HCT116 (cell line): ENCODE measurements around the gene SMARCA4. TPM values are rescaled to one million over a fixed set of nuclear protein-coding genes. Genes with fewer than 3 reads are reported as not detected.

ENCODE experiments used
- ATAC-seq: fragments of 200-7000 bp; cut with Tn5 transposase; 2 replicates; pipeline ENCODE4 v1.9.1; 2020; ENCODE audit warnings: mild to moderate bottlenecking, moderate library complexity
- BruUV-seq: library from RNA; stranded (reverse); fragments of 400-500 nt; replicated peaks from 2 replicates; lab custom pipeline; 2021; lab: Mats Ljungman, UMichigan
- CTCF ChIA-PET: fragments of 300-600 bp; sonication (Branson Sonifier 250); formaldehyde crosslinking; loops from one replicate; lab custom pipeline; 2021; ENCODE audit warnings: antibody characterized with exemption; lab: Charles Lee
- POLR2A ChIA-PET: fragments of 300-600, 350-600 bp; sonication (Branson Sonifier 250); formaldehyde crosslinking; loops from one replicate; lab custom pipeline; 2021; ENCODE audit warnings: antibody characterized with exemption; lab: Charles Lee
- RAD21 ChIA-PET, 2 experiments: fragments of 300-600 bp; sonication (Branson Sonifier 250); formaldehyde crosslinking; loops; one replicate each; lab custom pipeline; 2023; ENCODE audit warnings: low total read pairs in 2 of 2; ENCODE audit not compliant: uncharacterized antibody in 2 of 2, unreplicated experiment in 2 of 2, low non-redundant PET in 1 of 2; lab: Charles Lee
- DNase-seq: peaks from one replicate; pipeline ENCODE4 v3.0.0-alpha.2; 2010; ENCODE audit warnings: low read depth, low spot score
- H2AFZ ChIP-seq: fragments of 200-600 bp; shearing (Covaris generic), sonication (generic); 2 replicates; pipeline ENCODE4 v1.6.1; 2017; ENCODE audit warnings: low read depth, mixed run types, mixed read lengths, antibody characterized with exemption, low read length; ENCODE audit not compliant: poor library complexity, severe bottlenecking
- H3K27ac ChIP-seq: 2 replicates; pipeline ENCODE4 v1.5.1; 2012; ENCODE audit warnings: low read depth, low read length
- H3K27me3 ChIP-seq: fragments of 200-600 bp; sonication (generic); 2 replicates; pipeline ENCODE4 v1.6.1; 2016; ENCODE audit warnings: mixed run types, low read length, mixed read lengths; ENCODE audit not compliant: insufficient read depth
- H3K36me3 ChIP-seq, 2 experiments: fragments of 200-500 bp in 1 of 2; fragments of 200-600 bp in 1 of 2; sonication (Bioruptor generic) in 1 of 2; sonication (generic) in 1 of 2; 2 replicates each; pipeline versions ENCODE4 v1.5.1 to v1.6.1; 2014 to 2016; ENCODE audit warnings: low read length in 2 of 2, inconsistent platforms in 1 of 2, mixed read lengths in 1 of 2, mixed run types in 1 of 2; ENCODE audit not compliant: insufficient read depth in 2 of 2, control insufficient read depth in 1 of 2
- H3K4me1 ChIP-seq, 2 experiments: fragments of 200-600 bp in 1 of 2; sonication (generic) in 1 of 2; 2 replicates each; pipeline versions ENCODE4 v1.5.1 to v1.6.1; 2012 to 2017; ENCODE audit warnings: low read length in 2 of 2, inconsistent platforms in 1 of 2, mild to moderate bottlenecking in 1 of 2, mixed read lengths in 1 of 2, mixed run types in 1 of 2, moderate library complexity in 1 of 2; ENCODE audit not compliant: insufficient read depth in 2 of 2, control insufficient read depth in 1 of 2
- H3K4me2 ChIP-seq: fragments of 200-600 bp; sonication (generic); 2 replicates; pipeline ENCODE4 v1.6.1; 2017; ENCODE audit warnings: mixed run types, low read length, mixed read lengths
- H3K4me3 ChIP-seq, 2 experiments: fragments of 200-600 bp in 1 of 2; sonication (generic) in 1 of 2; replicated peaks in 1 of 2; 2 replicates each; pipeline ENCODE4 v1.5.1; 2011 to 2016; ENCODE audit warnings: low read length in 2 of 2, control low read depth in 1 of 2, low read depth in 1 of 2, mild to moderate bottlenecking in 1 of 2, mixed read lengths in 1 of 2, mixed run types in 1 of 2
- H3K79me2 ChIP-seq: fragments of 200-600 bp; sonication (generic); 2 replicates; pipeline ENCODE4 v1.6.1; 2017; ENCODE audit warnings: mild to moderate bottlenecking, mixed run types, low read length, moderate library complexity, mixed read lengths; ENCODE audit not compliant: insufficient read depth
- H3K9ac ChIP-seq: fragments of 200-600 bp; sonication (generic); 2 replicates; pipeline ENCODE4 v1.6.1; 2016; ENCODE audit warnings: low read length, mixed read lengths
- H3K9me2 ChIP-seq: fragments of 200-600 bp; sonication (generic), shearing (Covaris generic); 2 replicates; pipeline ENCODE4 v1.6.1; 2017; ENCODE audit warnings: mixed run types, mild to moderate bottlenecking, moderate library complexity; ENCODE audit not compliant: insufficient read depth
- H3K9me3 ChIP-seq, 2 experiments: fragments of 200-500 bp in 1 of 2; fragments of 200-600 bp in 1 of 2; sonication (Bioruptor generic) in 1 of 2; sonication (generic) in 1 of 2; 2 replicates each; pipeline ENCODE4 v1.6.1; 2014 to 2017; ENCODE audit warnings: low read length in 2 of 2, mixed read lengths in 2 of 2, inconsistent platforms in 1 of 2, low read depth in 1 of 2, mild to moderate bottlenecking in 1 of 2, mixed run types in 1 of 2, moderate library complexity in 1 of 2; ENCODE audit not compliant: control insufficient read depth in 1 of 2, insufficient read depth in 1 of 2
- H4K20me1 ChIP-seq: fragments of 200-600 bp; sonication (generic), shearing (Covaris generic); 2 replicates; pipeline ENCODE4 v1.6.1; 2017; ENCODE audit warnings: mixed run types, mild to moderate bottlenecking, moderate library complexity; ENCODE audit not compliant: insufficient read depth
- ATF3 ChIP-seq: IDR thresholded peaks from 2 replicates; pipeline ENCODE4 v1.6.1; 2012
- CBX3 ChIP-seq: IDR thresholded peaks from 2 replicates; pipeline ENCODE4 v1.6.1; 2012; ENCODE audit warnings: low read depth
- CEBPB ChIP-seq: IDR thresholded peaks from 2 replicates; pipeline ENCODE4 v1.6.1; 2012; ENCODE audit warnings: low read depth
- CTCF ChIP-seq, 3 experiments: fragments of 200-600 bp in 1 of 3; sonication (generic) in 1 of 3; IDR thresholded peaks in 2 of 3; conservative IDR thresholded peaks in 1 of 3; 2 replicates each; pipeline ENCODE4 v1.5.1; 2012 to 2017; ENCODE audit warnings: low read depth in 2 of 3, low read length in 2 of 3, antibody characterized with exemption in 1 of 3, borderline replicate concordance in 1 of 3, control low read depth in 1 of 3, mild to moderate bottlenecking in 1 of 3, mixed read lengths in 1 of 3, mixed run types in 1 of 3, moderate library complexity in 1 of 3; ENCODE audit not compliant: insufficient read depth in 1 of 3
- EZH2 ChIP-seq: fragments of 200-600 bp; sonication (generic); IDR thresholded peaks from 2 replicates; pipeline ENCODE4 v1.6.1; 2017; ENCODE audit warnings: antibody characterized with exemption, mixed run types
- FOSL1 ChIP-seq: IDR thresholded peaks from 2 replicates; pipeline ENCODE4 v1.6.1; 2012; ENCODE audit warnings: low read depth
- JUND ChIP-seq: IDR thresholded peaks from 2 replicates; pipeline ENCODE4 v1.6.1; 2012
- MAX ChIP-seq: IDR thresholded peaks from 2 replicates; pipeline ENCODE4 v1.6.1; 2012
- POLR2A ChIP-seq: IDR thresholded peaks from 2 replicates; pipeline ENCODE4 v1.7.0; 2011; ENCODE audit warnings: borderline replicate concordance; ENCODE audit not compliant: insufficient read depth, insufficient read length; ENCODE audit errors: extremely low read depth
- POLR2AphosphoS5 ChIP-seq: IDR thresholded peaks from 2 replicates; pipeline ENCODE4 v1.6.1; 2011; ENCODE audit warnings: mild to moderate bottlenecking, low read depth, low read length, moderate library complexity
- RAD21 ChIP-seq: IDR thresholded peaks from 2 replicates; pipeline ENCODE4 v1.6.1; 2012; ENCODE audit warnings: low read depth, mild to moderate bottlenecking
- SIN3A ChIP-seq: IDR thresholded peaks from 2 replicates; pipeline ENCODE4 v1.6.1; 2012; ENCODE audit warnings: low read depth
- SP1 ChIP-seq: IDR thresholded peaks from 2 replicates; pipeline ENCODE4 v1.6.1; 2012; ENCODE audit warnings: low read depth
- TCF7L2 ChIP-seq: IDR thresholded peaks from 2 replicates; pipeline ENCODE4 v1.7.0; 2011; ENCODE audit warnings: borderline replicate concordance, inconsistent platforms; ENCODE audit not compliant: insufficient read depth, insufficient read length; ENCODE audit errors: extremely low read depth
- YY1 ChIP-seq: IDR thresholded peaks from 2 replicates; pipeline ENCODE4 v1.6.1; 2011; ENCODE audit warnings: low read length, low read depth, moderate library complexity, mild to moderate bottlenecking; ENCODE audit not compliant: insufficient replicate concordance; ENCODE audit errors: extremely low read depth
- ZFX ChIP-seq: fragments of 450-650 bp; IDR thresholded peaks from 2 replicates; pipeline ENCODE4 v1.6.1; 2017
- ZNF274 ChIP-seq: fragments of 200-500 bp; sonication (Bioruptor generic); IDR thresholded peaks from 2 replicates; pipeline ENCODE4 v1.6.1; 2014; ENCODE audit warnings: mild to moderate bottlenecking, low read depth, low read length, inconsistent platforms
- intact Hi-C: fragments of 100-400 bp; cut with micrococcal nuclease; formaldehyde crosslinking; loops from 2 replicates; pipeline ENCODE4 v1.10.0; 2022
- total RNA-seq: library from RNA; stranded (reverse); gene quantifications from one replicate; pipeline ENCODE4 v1.2.1, GENCODE V29; 2021; ENCODE audit not compliant: unreplicated experiment

The SMARCA4 gene
- total RNA-seq, 1 experiment from 2014 or later: 116 TPM

GRCh38 chr19:10964903-10965302 is 4.1 kb downstream of the SMARCA4 start:
- RAD21 ChIA-PET: no interaction called here
- ATAC-seq: no peak
- H3K9me2 ChIP-seq: no peaks in the 10 kb centered on the region
- no peaks in the 10 kb centered on the region for H3K27me3 ChIP-seq
- H3K4me3 ChIP-seq: no peak overlapping the region
- H3K27ac ChIP-seq: no peak overlapping the region
- no peak overlapping the region for H3K9ac ChIP-seq
- H3K4me1 ChIP-seq: peaks cover 25 to 44% of the 10 kb centered on the region in 2 experiments
- no peaks in the 10 kb centered on the region for H3K9me3 ChIP-seq
- TF ChIP-seq CTCF (IDR thresholded peaks at IDR 0.05 in 2 of 3, conservative IDR thresholded peaks at IDR 0.05 in 1 of 3; ENCODE audit: borderline replicate concordance in 1 of 3, insufficient read depth in 1 of 3, low read depth in 2 of 3, low read length in 2 of 3) (peak in 1 of 3 experiments; percentile 56; a peak in 2 of 6 replicates), SP1 (no peak), CBX3 (peak; percentile 20; the same call in 1 of the 2 replicates)
- TF ChIP-seq, all 23 proteins: peak for 2
- H3K79me2 ChIP-seq: peaks cover 85% of the 10 kb centered on the region
- intact Hi-C loops: no loop called here
- ChIA-PET POLR2A (no interaction called here), CTCF (interaction anchor here (0.8 kb wide), 1 partner anchor 12 kb away, joined by 3 read pairs; no protein-coding TSS in a partner anchor)
- no peak for DNase-seq
- H2AFZ ChIP-seq: no peak overlapping the region
- H3K36me3 ChIP-seq: peaks cover 3 to 6% of the 10 kb centered on the region in 2 experiments; a peak in 2 of 4 replicates
- no TSS peak for BruUV-seq
- H4K20me1 ChIP-seq: peaks cover 13% of the 10 kb centered on the region; the same call in 1 of the 2 replicates
- H3K4me2 ChIP-seq: no peak overlapping the region

GRCh38 chr19:10965398-10965797 is 4.6 kb downstream of the SMARCA4 start:
- H3K4me2 ChIP-seq: no peak overlapping the region
- H2AFZ ChIP-seq: no peak overlapping the region
- BruUV-seq: no TSS peak
- intact Hi-C loops: no loop called here
- ChIA-PET RAD21 (no interaction called here), POLR2A (no interaction called here)
- peaks cover 3 to 6% of the 10 kb centered on the region in 2 experiments; a peak in 2 of 4 replicates for H3K36me3 ChIP-seq
- H3K79me2 ChIP-seq: peaks cover 90% of the 10 kb centered on the region
- H3K27me3 ChIP-seq: no peaks in the 10 kb centered on the region
- no peak overlapping the region for H3K9ac ChIP-seq
- H3K4me1 ChIP-seq: peaks cover 25 to 40% of the 10 kb centered on the region in 2 experiments
- no peak for ATAC-seq
- TF ChIP-seq POLR2AphosphoS5 (no peak), ZFX (no peak), POLR2A (no peak), TCF7L2 (no peak), MAX (no peak), EZH2 (no peak), YY1 (no peak), SIN3A (no peak), ATF3 (no peak), JUND (no peak), CEBPB (no peak), ZNF274 (no peak), FOSL1 (no peak), RAD21 (no peak), SP1 (no peak)
- TF ChIP-seq, all 23 proteins: peak for 0
- DNase-seq: no peak
- Histone ChIP-seq H3K4me3 (no peak overlapping the region), H4K20me1 (peaks cover 13% of the 10 kb centered on the region; the same call in 1 of the 2 replicates), H3K27ac (no peak overlapping the region), H3K9me3 (no peaks in the 10 kb centered on the region), H3K9me2 (no peaks in the 10 kb centered on the region)
- CTCF ChIA-PET: interaction anchor here (0.8 kb wide), 1 partner anchor 11 kb away, joined by 3 read pairs; no protein-coding TSS in a partner anchor
